SK-N-SH (cell line): ENCODE data around the gene HYLS1. TPM values are rescaled to one million over a fixed set of nuclear protein-coding genes. Genes with fewer than 3 reads are reported as not detected.

Source experiments
- CTCF ChIA-PET: fragments of 300-600, 350-600 bp; formaldehyde crosslinking; extraction: SDS; loops from one replicate; lab custom pipeline; 2021; lab: Yijun Ruan, JAX
- POLR2A ChIA-PET: fragments of 350-600 bp; sonication (Branson Sonifier 250); formaldehyde crosslinking; extraction: SDS; loops from one replicate; lab custom pipeline; 2020; ENCODE audit warnings: antibody characterized with exemption, inconsistent platforms; lab: Yijun Ruan, JAX
- DNase-seq: peaks from one replicate; pipeline ENCODE4 v3.0.0; 2012
- H2AFZ ChIP-seq: fragments of 200-600 bp; sonication (generic); 2 replicates; pipeline ENCODE4 v1.8.1; 2016; ENCODE audit warnings: antibody characterized with exemption, mild to moderate bottlenecking, low read depth
- H3F3A ChIP-seq: fragments of 200-600 bp; sonication (generic); replicated peaks from 2 replicates; pipeline ENCODE3; 2016; ENCODE audit warnings: antibody characterized with exemption, mild to moderate bottlenecking; ENCODE audit not compliant: insufficient read depth
- H3K27ac ChIP-seq, 2 experiments: fragments of 200-500 bp in 1 of 2; fragments of 200-600 bp in 1 of 2; sonication (Bioruptor generic) in 1 of 2; sonication (generic), shearing (Covaris generic) in 1 of 2; 2 replicates each; pipeline versions ENCODE4 v1.5.1 to v1.6.1; 2014 to 2016; ENCODE audit warnings: low read depth in 2 of 2, inconsistent platforms in 1 of 2, low read length in 1 of 2, mild to moderate bottlenecking in 1 of 2, mixed read lengths in 1 of 2
- H3K27me3 ChIP-seq: fragments of 200-600 bp; sonication (generic), shearing (Covaris generic); 2 replicates; pipeline ENCODE4 v1.6.1; 2016; ENCODE audit warnings: mixed run types; ENCODE audit not compliant: insufficient read depth
- H3K36me3 ChIP-seq, 2 experiments: fragments of 200-500 bp in 1 of 2; fragments of 200-600 bp in 1 of 2; sonication (Bioruptor generic) in 1 of 2; sonication (generic) in 1 of 2; replicated peaks in 1 of 2; 2 replicates each; pipeline versions ENCODE3 to v1.5.1; 2014 to 2016; ENCODE audit warnings: low read length in 1 of 2, mild to moderate bottlenecking in 1 of 2; ENCODE audit not compliant: insufficient read depth in 2 of 2, control insufficient read depth in 1 of 2
- H3K4me1 ChIP-seq, 2 experiments: fragments of 200-500 bp in 1 of 2; fragments of 200-600 bp in 1 of 2; sonication (Bioruptor generic) in 1 of 2; sonication (generic), shearing (Covaris generic) in 1 of 2; 2 replicates each; pipeline versions ENCODE4 v1.5.1 to v1.6.1; 2014 to 2016; ENCODE audit warnings: low read depth in 1 of 2, low read length in 1 of 2, mixed run types in 1 of 2; ENCODE audit not compliant: insufficient read depth in 2 of 2, control insufficient read depth in 1 of 2
- H3K4me2 ChIP-seq: fragments of 200-600 bp; sonication (generic), shearing (Covaris generic); 2 replicates; pipeline ENCODE4 v1.6.1; 2017; ENCODE audit warnings: mixed run types
- H3K4me3 ChIP-seq, 2 experiments: fragments of 200-500 bp in 1 of 2; fragments of 200-600 bp in 1 of 2; sonication (Bioruptor generic) in 1 of 2; sonication (generic), shearing (Covaris generic) in 1 of 2; 2 replicates each; pipeline versions ENCODE4 v1.5.1 to v1.8.1; 2014 to 2016; ENCODE audit warnings: low read depth in 2 of 2, inconsistent platforms in 1 of 2, low read length in 1 of 2, mild to moderate bottlenecking in 1 of 2, mixed read lengths in 1 of 2, moderate library complexity in 1 of 2
- H3K79me2 ChIP-seq: fragments of 200-600 bp; sonication (generic); 2 replicates; pipeline ENCODE4 v1.8.1; 2017; ENCODE audit warnings: mild to moderate bottlenecking; ENCODE audit not compliant: insufficient read depth
- H3K9ac ChIP-seq: fragments of 200-600 bp; sonication (generic); 2 replicates; pipeline ENCODE4 v1.6.1; 2017; ENCODE audit warnings: mixed run types
- H3K9me2 ChIP-seq: fragments of 200-600 bp; sonication (generic); 2 replicates; pipeline ENCODE4 v1.6.1; 2017; ENCODE audit warnings: mixed run types
- H3K9me3 ChIP-seq: fragments of 200-600 bp; sonication (generic); 2 replicates; pipeline ENCODE4 v1.6.1; 2017; ENCODE audit warnings: mixed run types, mild to moderate bottlenecking, moderate library complexity
- H4K20me1 ChIP-seq: fragments of 200-600 bp; sonication (generic); 2 replicates; pipeline ENCODE4 v1.6.1; 2017; ENCODE audit warnings: mild to moderate bottlenecking, mixed run types; ENCODE audit not compliant: insufficient read depth
- CHD2 ChIP-seq: fragments of 150-350 bp; IDR thresholded peaks from 2 replicates; pipeline ENCODE4 v1.6.1; 2018; ENCODE audit warnings: low read length; ENCODE audit not compliant: partially characterized antibody
- ELF1 ChIP-seq: IDR thresholded peaks from 2 replicates; pipeline ENCODE4 v1.4.0; 2012
- FOXM1 ChIP-seq: IDR thresholded peaks from 2 replicates; pipeline ENCODE4 v1.4.0; 2012; ENCODE audit warnings: low read depth, mild to moderate bottlenecking
- GABPA ChIP-seq: IDR thresholded peaks from 2 replicates; pipeline ENCODE4 v1.4.0; 2012; ENCODE audit warnings: low read depth, mild to moderate bottlenecking
- MEF2A ChIP-seq: IDR thresholded peaks from 2 replicates; pipeline ENCODE4 v1.4.0; 2012; ENCODE audit warnings: low read depth, borderline replicate concordance
- RCOR1 ChIP-seq: fragments of 150-350 bp; IDR thresholded peaks from 2 replicates; pipeline ENCODE4 v1.6.1; 2017; ENCODE audit warnings: antibody characterized with exemption, low read length
- REST ChIP-seq: IDR thresholded peaks from 2 replicates; pipeline ENCODE4 v1.6.1; 2012; ENCODE audit warnings: mild to moderate bottlenecking, low read depth, low read length, moderate library complexity
- RXRA ChIP-seq: IDR thresholded peaks from 2 replicates; pipeline ENCODE4 v1.4.0; 2012; ENCODE audit warnings: low read depth, mild to moderate bottlenecking, borderline replicate concordance
- TAF1 ChIP-seq: IDR thresholded peaks from 2 replicates; pipeline ENCODE4 v1.6.1; 2012; ENCODE audit warnings: low read depth, mild to moderate bottlenecking, low read length, moderate library complexity, borderline replicate concordance
- WGBS: methylation state at CpG from one replicate; pipeline ENCODE4 v1.1.6; 2017; ENCODE audit warnings: low lambda C conversion rate; 5-methylcytosine and 5-hydroxymethylcytosine counted together
- polyA plus RNA-seq, 3 experiments: library from polyadenylated mRNA; depleted of rRNA; stranded (reverse); fragments of >200 nt; gene quantifications; 2 replicates each; pipeline ENCODE4 v1.2.3, GENCODE V29; 2012
- TF ChIP-seq, protein P1 (sequence below): IDR thresholded peaks from 2 replicates; pipeline ENCODE4 v1.4.0; 2012; ENCODE audit warnings: low read depth, borderline replicate concordance
- TF ChIP-seq, protein P2 (sequence below): IDR thresholded peaks from 2 replicates; pipeline ENCODE4; 2012

The HYLS1 gene
- polyA plus RNA-seq, 1 of the 3 experiments (the other 2 are of a cell fraction), result 1.3 TPM

DNA sequence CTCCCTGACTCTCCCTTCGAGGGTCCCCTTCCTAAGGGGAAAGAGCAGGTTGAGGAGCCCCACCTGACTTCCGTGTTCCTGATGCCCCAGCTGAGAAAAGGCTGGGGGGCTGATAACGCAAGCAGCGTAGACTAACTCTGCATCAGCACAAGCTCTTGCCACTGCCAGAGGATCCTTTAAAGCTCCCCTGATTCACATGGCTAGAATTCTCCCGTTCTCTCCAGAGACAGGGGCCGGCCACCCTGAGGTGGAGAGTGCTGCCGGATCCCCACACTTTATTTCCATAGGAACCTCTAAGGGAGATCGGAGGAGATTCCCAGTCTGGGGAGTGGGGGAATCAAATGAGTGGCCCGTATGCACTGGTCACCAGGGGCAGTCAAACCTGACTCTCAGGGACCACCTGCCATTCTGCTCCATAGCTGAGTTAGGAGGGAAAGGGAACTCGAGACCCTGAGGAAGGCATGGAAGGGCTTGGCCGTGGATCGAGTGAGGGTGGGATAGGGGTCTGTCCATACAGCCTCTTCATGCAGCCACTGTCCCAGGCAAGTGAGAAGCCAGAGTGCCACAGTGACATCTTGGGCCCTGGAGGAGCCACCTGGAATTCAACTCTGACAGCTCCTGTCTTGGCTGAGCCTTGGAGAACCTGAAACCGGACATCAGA, 57.0 kb downstream of the HYLS1 start:
- no peak overlapping the region for H3K4me2 ChIP-seq
- WGBS, result 73% methylated on average over 12 of the region's 13 CpGs
- no peaks in the 10 kb centered on the region for H3K9me2 ChIP-seq
- POLR2A ChIA-PET, result no interaction called here
- no peak for DNase-seq
- H3K4me3 ChIP-seq, result no peak overlapping the region
- no peaks in the 10 kb centered on the region for H3K9me3 ChIP-seq
- H3F3A ChIP-seq, result no peaks in the 10 kb centered on the region
- H3K27ac ChIP-seq, result no peak overlapping the region
- no peaks in the 10 kb centered on the region for H3K27me3 ChIP-seq
- H2AFZ ChIP-seq, result no peak overlapping the region
- no peak for TF ChIP-seq MEF2A
- TF ChIP-seq, all 33 proteins: peak for 0
- Histone ChIP-seq H3K36me3 (no peaks in the 10 kb centered on the region), H4K20me1 (no peaks in the 10 kb centered on the region), H3K4me1 (peaks cover 0 to 16% of the 10 kb centered on the region in 2 experiments; a peak in 1 of 4 replicates), H3K79me2 (no peaks in the 10 kb centered on the region), H3K9ac (no peak overlapping the region)
- CTCF ChIA-PET, result interaction anchor here (1.1 to 6.0 kb wide), 4 partner anchors 9 to 249 kb away, joined by 3 to 55 read pairs (median 10); no protein-coding TSS in a partner anchor

DNA sequence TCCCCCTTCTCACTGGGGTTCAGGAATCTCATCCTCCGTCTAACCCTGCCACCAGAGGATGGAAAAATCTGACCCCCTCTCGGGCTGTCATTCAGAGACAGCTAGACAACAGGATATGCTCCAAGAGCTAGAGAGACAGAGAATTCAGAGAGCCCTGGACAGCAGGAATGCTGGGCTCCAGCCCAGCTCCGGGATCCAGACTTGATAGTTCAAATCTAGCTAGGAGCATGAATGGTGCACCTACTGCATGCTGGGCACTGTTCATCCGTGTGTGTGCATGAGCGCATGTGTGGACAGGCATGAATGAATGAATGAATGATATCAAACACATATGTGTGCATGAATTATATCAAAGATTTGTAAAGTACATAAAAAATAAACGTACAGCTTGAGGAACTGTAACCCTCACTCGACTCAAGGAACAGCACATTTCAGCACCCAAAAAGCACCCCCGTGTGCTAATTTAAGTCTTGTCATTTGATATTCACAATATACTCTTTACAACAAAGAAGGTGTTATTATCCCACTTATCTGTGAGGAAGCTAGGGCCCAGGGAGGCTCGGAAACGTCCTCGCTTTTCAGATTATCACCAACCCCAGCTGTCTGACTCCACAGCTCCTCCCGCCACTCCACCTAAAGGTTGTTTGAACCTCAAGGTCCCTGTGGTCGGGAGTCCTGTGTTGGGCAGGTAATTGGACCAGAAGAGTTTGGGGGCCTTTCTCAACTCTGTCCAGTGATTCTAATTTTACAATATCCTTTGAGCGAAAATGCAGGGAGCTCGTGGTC, 57.7 kb downstream of the HYLS1 start:
- Histone ChIP-seq H3K36me3 (no peaks in the 10 kb centered on the region), H3K79me2 (no peaks in the 10 kb centered on the region), H3K27me3 (no peaks in the 10 kb centered on the region), H3K4me3 (no peak overlapping the region), H3K4me2 (no peak overlapping the region), H3F3A (no peaks in the 10 kb centered on the region), H3K27ac (no peak overlapping the region), H3K9me2 (no peaks in the 10 kb centered on the region), H2AFZ (no peak overlapping the region), H3K9ac (no peak overlapping the region), H4K20me1 (no peaks in the 10 kb centered on the region), H3K9me3 (no peaks in the 10 kb centered on the region), H3K4me1 (peaks cover 0 to 23% of the 10 kb centered on the region in 2 experiments; a peak in 1 of 4 replicates)
- TF ChIP-seq REST, result no peak
- no peak for TF ChIP-seq RXRA
- TF ChIP-seq RCOR1, result no peak
- TF ChIP-seq GABPA, result no peak
- TF ChIP-seq, protein P1, sequence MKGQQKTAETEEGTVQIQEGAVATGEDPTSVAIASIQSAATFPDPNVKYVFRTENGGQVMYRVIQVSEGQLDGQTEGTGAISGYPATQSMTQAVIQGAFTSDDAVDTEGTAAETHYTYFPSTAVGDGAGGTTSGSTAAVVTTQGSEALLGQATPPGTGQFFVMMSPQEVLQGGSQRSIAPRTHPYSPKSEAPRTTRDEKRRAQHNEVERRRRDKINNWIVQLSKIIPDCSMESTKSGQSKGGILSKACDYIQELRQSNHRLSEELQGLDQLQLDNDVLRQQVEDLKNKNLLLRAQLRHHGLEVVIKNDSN, result no peak
- no peak for TF ChIP-seq FOXM1
- TF ChIP-seq TAF1, result no peak
- TF ChIP-seq CHD2, result no peak
- no peak for TF ChIP-seq ELF1
- TF ChIP-seq, protein P2, sequence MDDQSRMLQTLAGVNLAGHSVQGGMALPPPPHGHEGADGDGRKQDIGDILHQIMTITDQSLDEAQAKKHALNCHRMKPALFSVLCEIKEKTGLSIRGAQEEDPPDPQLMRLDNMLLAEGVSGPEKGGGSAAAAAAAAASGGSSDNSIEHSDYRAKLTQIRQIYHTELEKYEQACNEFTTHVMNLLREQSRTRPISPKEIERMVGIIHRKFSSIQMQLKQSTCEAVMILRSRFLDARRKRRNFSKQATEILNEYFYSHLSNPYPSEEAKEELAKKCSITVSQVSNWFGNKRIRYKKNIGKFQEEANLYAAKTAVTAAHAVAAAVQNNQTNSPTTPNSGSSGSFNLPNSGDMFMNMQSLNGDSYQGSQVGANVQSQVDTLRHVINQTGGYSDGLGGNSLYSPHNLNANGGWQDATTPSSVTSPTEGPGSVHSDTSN, result no peak
- no peak for DNase-seq
- ChIA-PET POLR2A (no interaction called here), CTCF (interaction anchor here (1.1 to 6.0 kb wide), 3 partner anchors 10 to 249 kb away, joined by 3 to 55 read pairs (median 15); no protein-coding TSS in a partner anchor)
- 85% methylated on average over 14 of the region's 15 CpGs for WGBS
